Mucosa of stomach (tissue), 1 donor: ENCODE data around the gene SLC37A1.

ENCODE experiments used
- H3K27me3 ChIP-seq: one replicate; pipeline ENCODE4 v1.7.0; 2013; ENCODE audit warnings: mild to moderate bottlenecking, low read length; ENCODE audit not compliant: control insufficient read depth, insufficient read depth
- H3K36me3 ChIP-seq: one replicate; pipeline ENCODE4 v1.7.0; 2013; ENCODE audit warnings: low read length; ENCODE audit not compliant: control insufficient read depth, insufficient read depth
- H3K4me1 ChIP-seq: one replicate; pipeline ENCODE4 v1.7.0; 2013; ENCODE audit warnings: mild to moderate bottlenecking, low read length; ENCODE audit not compliant: control insufficient read depth, insufficient read depth
- H3K4me3 ChIP-seq: one replicate; pipeline ENCODE4 v1.7.0; 2013; ENCODE audit warnings: low read length
- H3K9ac ChIP-seq: one replicate; pipeline ENCODE4 v1.7.0; 2013; ENCODE audit warnings: mild to moderate bottlenecking, low read length, moderate library complexity
- H3K9me3 ChIP-seq: one replicate; pipeline ENCODE4 v1.7.0; 2013; ENCODE audit warnings: mild to moderate bottlenecking, low read length, moderate library complexity; ENCODE audit not compliant: control insufficient read depth
- donor health status: Pancreatic carcinoma.

Gene SLC37A1

GRCh38 chr21:42514883-42515228, 1.2 kb downstream of the SLC37A1 start:
- peaks cover 8% of the 10 kb centered on the region for H3K36me3 ChIP-seq
- H3K9ac ChIP-seq = peak overlapping the region; percentile 93
- H3K4me1 ChIP-seq = peaks cover 47% of the 10 kb centered on the region
- H3K9me3 ChIP-seq = no peaks in the 10 kb centered on the region
- H3K4me3 ChIP-seq = peak overlapping the region; percentile 47
- no peaks in the 10 kb centered on the region for H3K27me3 ChIP-seq

GRCh38 chr21:42515708-42516502, 2.3 kb downstream of the SLC37A1 start:
- H3K4me3 ChIP-seq = peak overlapping the region; percentile 47
- H3K9me3 ChIP-seq = no peaks in the 10 kb centered on the region
- peaks cover 56% of the 10 kb centered on the region for H3K4me1 ChIP-seq
- H3K27me3 ChIP-seq = no peaks in the 10 kb centered on the region
- peaks cover 8% of the 10 kb centered on the region for H3K36me3 ChIP-seq
- peak overlapping the region; percentile 93 for H3K9ac ChIP-seq

- Histone ChIP-seq H3K9me3 (no peaks in the 10 kb centered on the region), H3K9ac (no peak overlapping the region), H3K27me3 (no peaks in the 10 kb centered on the region), H3K4me3 (no peak overlapping the region), H3K4me1 (peaks cover 72% of the 10 kb centered on the region), H3K36me3 (peaks cover 13% of the 10 kb centered on the region)
These were observed 4.6 kb downstream of the SLC37A1 start for GRCh38 chr21:42518215-42518614.

- no peak overlapping the region for H3K4me3 ChIP-seq
- no peaks in the 10 kb centered on the region for H3K9me3 ChIP-seq
- H3K36me3 ChIP-seq = peaks cover 13% of the 10 kb centered on the region
- H3K27me3 ChIP-seq = no peaks in the 10 kb centered on the region
- H3K4me1 ChIP-seq = peaks cover 75% of the 10 kb centered on the region
- H3K9ac ChIP-seq = no peak overlapping the region
These were observed 5.0 kb downstream of the SLC37A1 start for GRCh38 chr21:42518626-42519025.

GRCh38 chr21:42520628-42521253, 7.1 kb downstream of the SLC37A1 start:
- H3K27me3 ChIP-seq = no peaks in the 10 kb centered on the region
- H3K9me3 ChIP-seq = no peaks in the 10 kb centered on the region
- peaks cover 13% of the 10 kb centered on the region for H3K36me3 ChIP-seq
- peaks cover 94% of the 10 kb centered on the region for H3K4me1 ChIP-seq
- no peak overlapping the region for H3K9ac ChIP-seq
- no peak overlapping the region for H3K4me3 ChIP-seq

- Histone ChIP-seq H3K36me3 (peaks cover 13% of the 10 kb centered on the region), H3K9me3 (no peaks in the 10 kb centered on the region), H3K4me1 (peaks cover 95% of the 10 kb centered on the region), H3K9ac (no peak overlapping the region), H3K27me3 (no peaks in the 10 kb centered on the region), H3K4me3 (no peak overlapping the region)
These were observed 7.7 kb downstream of the SLC37A1 start for GRCh38 chr21:42521384-42521783.

GRCh38 chr21:42521805-42522204, 8.2 kb downstream of the SLC37A1 start:
- H3K36me3 ChIP-seq = peaks cover 13% of the 10 kb centered on the region
- no peaks in the 10 kb centered on the region for H3K9me3 ChIP-seq
- H3K27me3 ChIP-seq = no peaks in the 10 kb centered on the region
- H3K9ac ChIP-seq = no peak overlapping the region
- H3K4me3 ChIP-seq = no peak overlapping the region
- H3K4me1 ChIP-seq = peaks cover 95% of the 10 kb centered on the region

- H3K36me3 ChIP-seq = peaks cover 13% of the 10 kb centered on the region
- no peak overlapping the region for H3K4me3 ChIP-seq
- peaks cover 95% of the 10 kb centered on the region for H3K4me1 ChIP-seq
These were observed 8.6 kb downstream of the SLC37A1 start for GRCh38 chr21:42522271-42522670.

GRCh38 chr21:42522771-42523170, 9.1 kb downstream of the SLC37A1 start:
- H3K9ac ChIP-seq = peak overlapping the region; percentile 6
- H3K27me3 ChIP-seq = no peaks in the 10 kb centered on the region
- H3K36me3 ChIP-seq = peaks cover 16% of the 10 kb centered on the region
- no peak overlapping the region for H3K4me3 ChIP-seq
- H3K4me1 ChIP-seq = peaks cover 94% of the 10 kb centered on the region
- no peaks in the 10 kb centered on the region for H3K9me3 ChIP-seq

More at GRCh38 chr21:42522271-42522670, 8.6 kb downstream of the SLC37A1 start:
- Histone ChIP-seq H3K27me3 (no peaks in the 10 kb centered on the region), H3K9me3 (no peaks in the 10 kb centered on the region), H3K9ac (no peak overlapping the region)

- Histone ChIP-seq H3K36me3 (peaks cover 20% of the 10 kb centered on the region), H3K9me3 (no peaks in the 10 kb centered on the region), H3K9ac (peak overlapping the region; percentile 6), H3K4me1 (peaks cover 94% of the 10 kb centered on the region), H3K4me3 (no peak overlapping the region), H3K27me3 (no peaks in the 10 kb centered on the region)
These were observed 9.6 kb downstream of the SLC37A1 start for GRCh38 chr21:42523211-42523610.

GRCh38 chr21:42523941-42524340, 10.3 kb downstream of the SLC37A1 start:
- H3K27me3 ChIP-seq = no peaks in the 10 kb centered on the region
- peaks cover 91% of the 10 kb centered on the region for H3K4me1 ChIP-seq
- H3K9me3 ChIP-seq = no peaks in the 10 kb centered on the region
- H3K9ac ChIP-seq = peak overlapping the region; percentile 60
- peaks cover 19% of the 10 kb centered on the region for H3K36me3 ChIP-seq
- no peak overlapping the region for H3K4me3 ChIP-seq

- Histone ChIP-seq H3K4me1 (peaks cover 86% of the 10 kb centered on the region), H3K9ac (peak overlapping the region; percentile 60), H3K36me3 (peaks cover 14% of the 10 kb centered on the region), H3K27me3 (no peaks in the 10 kb centered on the region), H3K4me3 (no peak overlapping the region), H3K9me3 (no peaks in the 10 kb centered on the region)
These were observed 10.8 kb downstream of the SLC37A1 start for GRCh38 chr21:42524341-42525028.
